Measurements from ENCODE around the gene SIX1. TPM values are rescaled to one million over a fixed set of nuclear protein-coding genes. Genes with fewer than 3 reads are reported as not detected.

Gene SIX1
- total RNA-seq, 2 experiments from 2014 or later: not detected

DNA sequence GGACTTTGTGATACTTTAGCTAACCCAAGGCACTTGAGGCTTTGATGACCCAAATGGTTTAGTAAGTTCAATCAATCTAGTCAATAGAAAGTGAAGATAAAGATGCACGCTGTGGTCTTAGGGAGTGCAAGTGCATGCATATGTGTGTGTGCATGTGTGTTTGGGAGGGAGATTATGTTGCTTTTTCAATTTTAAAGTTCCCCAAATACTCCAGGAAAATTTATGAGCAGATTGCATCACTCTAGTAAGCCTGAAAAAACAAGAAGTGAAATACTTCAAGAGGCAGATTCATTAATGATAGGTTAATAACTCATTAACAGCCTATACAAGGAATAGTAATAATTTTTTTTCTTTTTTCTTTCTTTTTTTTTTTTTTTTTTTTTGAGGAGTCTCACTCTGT, 12.4 kb upstream of the SIX1 start:
- DNase-seq: no peak
- H3K27me3 Mint-ChIP-seq: peaks cover 73% of the 10 kb centered on the region
- H3K27ac Mint-ChIP-seq: no peak overlapping the region
- peaks cover 11% of the 10 kb centered on the region for H3K4me1 Mint-ChIP-seq
- POLR2A ChIA-PET: no interaction called here
- no peaks in the 10 kb centered on the region for H3K36me3 Mint-ChIP-seq
- no peaks in the 10 kb centered on the region for H3K9me3 Mint-ChIP-seq
- ATAC-seq (ENCODE audit: low read depth): no peak
- no peak overlapping the region for H3K4me3 Mint-ChIP-seq

GRCh38 chr14:60658909-60659585, 9.8 kb upstream of the SIX1 start:
- no peak overlapping the region for H3K27ac Mint-ChIP-seq
- POLR2A ChIA-PET: no interaction called here
- peaks cover 93% of the 10 kb centered on the region for H3K27me3 Mint-ChIP-seq
- ATAC-seq (ENCODE audit: low read depth): no peak
- no peak for DNase-seq
- peaks cover 1% of the 10 kb centered on the region for H3K9me3 Mint-ChIP-seq
- peaks cover 3% of the 10 kb centered on the region for H3K36me3 Mint-ChIP-seq
- H3K4me1 Mint-ChIP-seq: peaks cover 26% of the 10 kb centered on the region
- no peak overlapping the region for H3K4me3 Mint-ChIP-seq

- H3K4me3 Mint-ChIP-seq: peak overlapping the region; percentile 88
- H3K4me1 Mint-ChIP-seq: peaks cover 32% of the 10 kb centered on the region
- peaks cover 94% of the 10 kb centered on the region for H3K27me3 Mint-ChIP-seq
- ATAC-seq (ENCODE audit: low read depth) (no peak), DNase-seq (no peak)
- POLR2A ChIA-PET: no interaction called here
- H3K9me3 Mint-ChIP-seq: peaks cover 1% of the 10 kb centered on the region
- peaks cover 3% of the 10 kb centered on the region for H3K36me3 Mint-ChIP-seq
- H3K27ac Mint-ChIP-seq: no peak overlapping the region
Measured at GRCh38 chr14:60658211-60658690, 9.0 kb upstream of the SIX1 start.

- Mint-ChIP-seq H3K4me3 (peak overlapping the region; percentile 88), H3K36me3 (peaks cover 3% of the 10 kb centered on the region), H3K4me1 (peaks cover 35% of the 10 kb centered on the region), H3K9me3 (peaks cover 1% of the 10 kb centered on the region), H3K27ac (no peak overlapping the region), H3K27me3 (peaks cover 94% of the 10 kb centered on the region)
- DNase-seq: peak; percentile 43
- POLR2A ChIA-PET: interaction anchor here (1.0 kb wide), 1 partner anchor 323 kb away, joined by 3 read pairs; no protein-coding TSS in a partner anchor
- ATAC-seq (ENCODE audit: low read depth): peak; percentile 8
Measured at GRCh38 chr14:60657456-60658210, 8.4 kb upstream of the SIX1 start.

GRCh38 chr14:60656686-60657455, 7.6 kb upstream of the SIX1 start:
- Mint-ChIP-seq H3K9me3 (peaks cover 1% of the 10 kb centered on the region), H3K27me3 (peaks cover 95% of the 10 kb centered on the region), H3K36me3 (peaks cover 3% of the 10 kb centered on the region), H3K4me3 (peak overlapping the region; percentile 88), H3K4me1 (peaks cover 35% of the 10 kb centered on the region), H3K27ac (no peak overlapping the region)
- DNase-seq (peak; percentile 69), ATAC-seq (ENCODE audit: low read depth) (peak; percentile 81)
- POLR2A ChIA-PET: interaction anchor here (1.0 kb wide), 1 partner anchor 324 kb away, joined by 3 read pairs; no protein-coding TSS in a partner anchor

- no peak for DNase-seq
- peak overlapping the region; percentile 88 for H3K4me3 Mint-ChIP-seq
- H3K27me3 Mint-ChIP-seq: peaks cover 97% of the 10 kb centered on the region
- no peak for ATAC-seq (ENCODE audit: low read depth)
- peaks cover 1% of the 10 kb centered on the region for H3K9me3 Mint-ChIP-seq
- POLR2A ChIA-PET: interaction anchor here (1.0 kb wide), 1 partner anchor 324 kb away, joined by 3 read pairs; no protein-coding TSS in a partner anchor
- H3K4me1 Mint-ChIP-seq: peaks cover 38% of the 10 kb centered on the region
- peaks cover 3% of the 10 kb centered on the region for H3K36me3 Mint-ChIP-seq
- H3K27ac Mint-ChIP-seq: peak overlapping the region; percentile 37
Measured at GRCh38 chr14:60655898-60656685, 6.8 kb upstream of the SIX1 start.

DNA sequence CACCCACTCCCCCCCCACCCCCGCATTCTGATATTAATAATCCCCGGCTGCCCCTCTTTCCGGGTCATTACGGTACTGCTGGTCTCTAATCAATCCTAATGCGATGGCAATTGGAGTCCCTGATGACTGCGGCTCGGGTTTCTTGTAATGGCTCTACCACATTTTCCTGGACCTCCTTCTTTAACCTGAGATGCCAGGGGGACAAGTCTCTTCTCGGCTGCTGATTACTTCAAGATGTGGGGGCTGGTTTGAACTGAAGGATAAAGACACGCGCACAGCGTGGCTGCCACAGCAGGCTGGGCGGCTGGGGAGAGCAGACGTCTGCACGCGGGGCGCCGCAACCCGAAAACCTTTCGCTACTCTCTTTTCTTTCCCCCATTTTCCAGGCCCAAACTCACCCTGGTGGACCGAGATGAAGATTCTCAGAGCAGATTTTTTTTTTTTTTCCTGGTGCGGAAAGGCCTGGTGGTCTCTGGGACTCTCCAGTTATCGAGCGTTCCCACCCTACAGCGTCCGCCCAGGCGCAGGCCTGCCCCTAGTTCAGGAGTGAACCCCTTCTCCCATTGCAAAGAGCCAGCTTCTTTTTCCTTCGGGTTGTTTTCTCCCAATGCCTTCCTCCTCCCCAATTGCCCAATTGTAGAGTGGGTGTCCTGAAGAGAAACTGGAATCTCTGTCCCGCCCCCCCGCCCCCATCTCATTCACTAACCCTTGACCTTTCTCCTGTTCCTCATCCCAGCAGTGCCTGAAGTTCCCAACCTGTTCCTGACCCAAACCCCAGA, 6.0 kb upstream of the SIX1 start:
- H3K27me3 Mint-ChIP-seq: peaks cover 98% of the 10 kb centered on the region
- peaks cover 3% of the 10 kb centered on the region for H3K36me3 Mint-ChIP-seq
- peaks cover 41% of the 10 kb centered on the region for H3K4me1 Mint-ChIP-seq
- no peak overlapping the region for H3K27ac Mint-ChIP-seq
- DNase-seq (no peak), ATAC-seq (ENCODE audit: low read depth) (no peak)
- peak overlapping the region; percentile 88 for H3K4me3 Mint-ChIP-seq
- H3K9me3 Mint-ChIP-seq: peaks cover 1% of the 10 kb centered on the region
- POLR2A ChIA-PET: no interaction called here

DNA sequence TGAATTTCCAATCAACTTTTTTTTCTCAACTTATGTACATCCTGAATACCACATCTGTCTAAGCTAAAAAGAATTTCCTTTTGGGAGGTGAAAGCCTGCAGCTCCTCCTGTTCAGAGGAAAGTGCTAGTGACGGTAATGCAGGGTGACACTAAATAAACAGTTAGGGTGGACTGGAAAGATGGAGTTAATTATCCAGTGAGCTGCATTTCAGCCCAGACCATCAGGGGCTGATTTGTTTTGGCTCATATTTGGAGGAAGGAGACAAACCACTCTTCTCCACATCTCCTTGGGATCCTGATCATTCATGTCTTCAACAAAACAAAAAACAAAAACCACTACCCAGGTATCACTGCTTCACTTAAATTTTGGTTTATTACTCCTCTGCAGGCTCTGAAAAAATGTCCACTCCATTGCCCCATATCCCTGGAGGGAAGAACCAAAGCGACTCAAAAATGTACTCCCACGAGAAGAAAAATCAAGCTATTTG, 5.1 kb upstream of the SIX1 start:
- H3K4me3 Mint-ChIP-seq: no peak overlapping the region

DNA sequence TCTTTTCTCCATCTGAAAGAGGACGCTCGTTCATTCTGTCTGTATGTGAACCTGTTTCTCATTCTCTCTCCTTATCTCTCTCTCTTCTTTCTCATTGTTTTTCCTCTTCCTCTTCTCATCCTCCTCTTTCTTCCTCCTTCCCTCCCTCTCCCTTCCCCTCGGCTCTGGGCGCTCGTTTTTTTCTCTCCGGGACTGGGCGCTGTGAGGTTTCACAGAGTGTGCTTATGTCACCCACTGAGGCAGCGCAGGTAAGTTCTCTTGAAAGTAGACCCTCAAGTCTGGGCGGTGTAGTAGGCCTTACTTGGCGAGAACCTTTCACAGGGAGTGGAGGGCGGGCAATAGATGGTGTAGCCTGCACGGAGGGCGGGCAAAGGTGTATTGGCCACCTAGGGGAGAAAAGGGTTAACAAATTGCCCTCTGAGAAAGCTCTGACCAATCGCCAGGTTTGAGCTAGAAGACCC, 4.5 kb upstream of the SIX1 start:
- H3K27ac Mint-ChIP-seq: peak overlapping the region; percentile 66
- peaks cover 1% of the 10 kb centered on the region for H3K9me3 Mint-ChIP-seq
- ATAC-seq (ENCODE audit: low read depth): no peak
- peaks cover 95% of the 10 kb centered on the region for H3K27me3 Mint-ChIP-seq
- H3K4me1 Mint-ChIP-seq: peaks cover 46% of the 10 kb centered on the region
- H3K4me3 Mint-ChIP-seq: peak overlapping the region; percentile 31
- peaks cover 3% of the 10 kb centered on the region for H3K36me3 Mint-ChIP-seq
- POLR2A ChIA-PET: no interaction called here
- no peak for DNase-seq

More for the DNA sequence above, 5.1 kb upstream of the SIX1 start:
- peaks cover 3% of the 10 kb centered on the region for H3K36me3 Mint-ChIP-seq
- peaks cover 1% of the 10 kb centered on the region for H3K9me3 Mint-ChIP-seq
- no peak for DNase-seq
- H3K27ac Mint-ChIP-seq: no peak overlapping the region
- POLR2A ChIA-PET: no interaction called here
- peaks cover 47% of the 10 kb centered on the region for H3K4me1 Mint-ChIP-seq
- ATAC-seq (ENCODE audit: low read depth): no peak
- peaks cover 98% of the 10 kb centered on the region for H3K27me3 Mint-ChIP-seq

- H3K36me3 Mint-ChIP-seq: peaks cover 3% of the 10 kb centered on the region
- H3K27me3 Mint-ChIP-seq: peaks cover 94% of the 10 kb centered on the region
- H3K4me3 Mint-ChIP-seq: peak overlapping the region; percentile 31
- peaks cover 42% of the 10 kb centered on the region for H3K4me1 Mint-ChIP-seq
- no peak for ATAC-seq (ENCODE audit: low read depth)
- H3K9me3 Mint-ChIP-seq: peaks cover 1% of the 10 kb centered on the region
- POLR2A ChIA-PET: no interaction called here
- H3K27ac Mint-ChIP-seq: no peak overlapping the region
- no peak for DNase-seq
Measured at GRCh38 chr14:60652674-60653651, 3.7 kb upstream of the SIX1 start.
